Measurements from ENCODE around the gene BSND. TPM values are rescaled to one million over a fixed set of nuclear protein-coding genes. Genes with fewer than 3 reads are reported as not detected.
A peak's percentile ranks its signal among the peaks of the same experiment; 100 is the strongest.
"Not testable (repeated sequence)": the region's sequence is repeated elsewhere in the genome, so short reads cannot be mapped to it uniquely, and the experiment has no call there.

Gene BSND
- total RNA-seq, 2 donors from 2014 or later, result 0.13 to 0.20 TPM

GRCh38 chr1:54959241-54959640, 39.5 kb upstream of the BSND start:
- no peak overlapping the region for H3K4me3 ChIP-seq (ENCODE audit: low read length)
- H3K4me1 Mint-ChIP-seq, result peaks cover 9% of the 10 kb centered on the region
- H3K27me3 Mint-ChIP-seq (ENCODE audit: insufficient read depth), result peaks cover 2% of the 10 kb centered on the region
- peaks cover 1% of the 10 kb centered on the region for H3K36me3 Mint-ChIP-seq (ENCODE audit: low read depth)
- no peak overlapping the region for H3K27ac ChIP-seq (ENCODE audit: low read depth, low read length)
- 92 to 100% methylated on average over 1 to 3 of the region's 3 CpGs for WGBS, 2 experiments (ENCODE audit: insufficient coverage in 1 of 2, insufficient read length in 1 of 2)
- no peak for TF ChIP-seq CTCF (conservative IDR thresholded peaks at IDR 0.05)
- no peak overlapping the region for H3K9ac ChIP-seq (ENCODE audit: extremely low read depth, low read length, poor library complexity, severe bottlenecking)
- H3K36me3 ChIP-seq (ENCODE audit: control insufficient read depth, insufficient read depth, low read length), result no peaks in the 10 kb centered on the region
- H3K4me1 ChIP-seq (ENCODE audit: control insufficient read depth, insufficient read depth, low read length), result no peaks in the 10 kb centered on the region
- no peaks in the 10 kb centered on the region for H3K27me3 ChIP-seq (ENCODE audit: control insufficient read depth, insufficient read depth, low read length, poor library complexity, severe bottlenecking)
- H3K9me3 Mint-ChIP-seq, result peaks cover 45% of the 10 kb centered on the region
- H3K4me3 Mint-ChIP-seq, result no peak overlapping the region
- H3K27ac Mint-ChIP-seq, result no peak overlapping the region
- peaks cover 41% of the 10 kb centered on the region for H3K9me3 ChIP-seq (ENCODE audit: control insufficient read depth, low read length)
- DNase-seq, result no peak

- no peak overlapping the region for H3K27ac ChIP-seq (ENCODE audit: low read depth, low read length)
- peaks cover 29% of the 10 kb centered on the region for H3K9me3 ChIP-seq (ENCODE audit: control insufficient read depth, low read length)
- Mint-ChIP-seq H3K27me3 (ENCODE audit: insufficient read depth) (peaks cover 9% of the 10 kb centered on the region), H3K9me3 (peaks cover 28% of the 10 kb centered on the region), H3K27ac (no peak overlapping the region), H3K36me3 (ENCODE audit: low read depth) (no peaks in the 10 kb centered on the region), H3K4me1 (peaks cover 9% of the 10 kb centered on the region), H3K4me3 (no peak overlapping the region)
- H3K4me1 ChIP-seq (ENCODE audit: control insufficient read depth, insufficient read depth, low read length), result no peaks in the 10 kb centered on the region
- H3K36me3 ChIP-seq (ENCODE audit: control insufficient read depth, insufficient read depth, low read length), result no peaks in the 10 kb centered on the region
- no peak overlapping the region for H3K9ac ChIP-seq (ENCODE audit: extremely low read depth, low read length, poor library complexity, severe bottlenecking)
- no peak for TF ChIP-seq CTCF (conservative IDR thresholded peaks at IDR 0.05)
- peak; percentile 43 for DNase-seq
- H3K27me3 ChIP-seq (ENCODE audit: control insufficient read depth, insufficient read depth, low read length, poor library complexity, severe bottlenecking), result no peaks in the 10 kb centered on the region
- 41 to 58% methylated on average over 3 to 4 of the region's 4 CpGs for WGBS, 2 experiments (ENCODE audit: insufficient coverage in 1 of 2, insufficient read length in 1 of 2)
- no peak overlapping the region for H3K4me3 ChIP-seq (ENCODE audit: low read length)
Observed at GRCh38 chr1:54962612-54963395, 35.9 kb upstream of the BSND start.

- peaks cover 17% of the 10 kb centered on the region for H3K9me3 Mint-ChIP-seq
- H3K27ac Mint-ChIP-seq; H3K9ac ChIP-seq (ENCODE audit: extremely low read depth, low read length, poor library complexity, severe bottlenecking); H3K27me3 ChIP-seq (ENCODE audit: control insufficient read depth, insufficient read depth, low read length, poor library complexity, severe bottlenecking); H3K27me3 Mint-ChIP-seq (ENCODE audit: insufficient read depth); H3K4me1 Mint-ChIP-seq; H3K27ac ChIP-seq (ENCODE audit: low read depth, low read length); H3K36me3 ChIP-seq (ENCODE audit: control insufficient read depth, insufficient read depth, low read length); H3K4me3 ChIP-seq (ENCODE audit: low read length); H3K4me3 Mint-ChIP-seq; H3K36me3 Mint-ChIP-seq (ENCODE audit: low read depth); H3K4me1 ChIP-seq (ENCODE audit: control insufficient read depth, insufficient read depth, low read length): not testable (repeated sequence)
- WGBS, 2 experiments (ENCODE audit: insufficient coverage in 1 of 2, insufficient read length in 1 of 2), result 93 to 96% methylated on average over 5 of the region's 5 CpGs
- H3K9me3 ChIP-seq (ENCODE audit: control insufficient read depth, low read length), result peaks cover 18% of the 10 kb centered on the region
- DNase-seq, result peak; percentile 26
Observed at GRCh38 chr1:54963829-54964228, 34.9 kb upstream of the BSND start.
